NCI-H1436 treated with DMSO at 0.1 percent for 48 hours (cell line): Measurements from ENCODE around the gene BUB1.
"Not testable (repeated sequence)": the region's sequence is repeated elsewhere in the genome, so short reads cannot be mapped to it uniquely, and the experiment has no call there.

ENCODE experiments used
- DNase-seq: peaks from one replicate; lab custom pipeline; 2025; lab: John Stamatoyannopoulos, UW

The BUB1 gene

GRCh38 chr2:110655701-110656100 is 22.2 kb downstream of the BUB1 start:
- DNase-seq: no peak

GRCh38 chr2:110653861-110654260 is 24.0 kb downstream of the BUB1 start:
- no peak for DNase-seq

GRCh38 chr2:110650346-110650745 is 27.5 kb downstream of the BUB1 start:
- DNase-seq: no peak

GRCh38 chr2:110647777-110648176 is 30.1 kb downstream of the BUB1 start:
- no peak for DNase-seq

GRCh38 chr2:110645616-110646015 is 32.2 kb downstream of the BUB1 start:
- DNase-seq: no peak

GRCh38 chr2:110644357-110644756 is 33.5 kb downstream of the BUB1 start:
- DNase-seq: no peak

GRCh38 chr2:110642360-110642759 is 35.5 kb downstream of the BUB1 start:
- no peak for DNase-seq

GRCh38 chr2:110639972-110640371 is 37.9 kb downstream of the BUB1 start:
- no peak for DNase-seq

GRCh38 chr2:110638952-110639695 is 38.7 kb downstream of the BUB1 start:
- DNase-seq: no peak

GRCh38 chr2:110638004-110638403 is 39.9 kb downstream of the BUB1 start:
- DNase-seq: no peak

- DNase-seq: no peak
These were observed 40.8 kb downstream of the BUB1 start for GRCh38 chr2:110637093-110637492.

- not testable (repeated sequence) for DNase-seq
These were observed 41.8 kb downstream of the BUB1 start for GRCh38 chr2:110635949-110636628.

GRCh38 chr2:110627348-110627747 is 50.5 kb downstream of the BUB1 start:
- DNase-seq: not testable (repeated sequence)

GRCh38 chr2:110619326-110619939 is 58.4 kb downstream of the BUB1 start:
- DNase-seq: not testable (repeated sequence)

GRCh38 chr2:110613927-110614326 is 63.9 kb downstream of the BUB1 start:
- DNase-seq: not testable (repeated sequence)

- DNase-seq: not testable (repeated sequence)
These were observed 67.1 kb downstream of the BUB1 start for GRCh38 chr2:110610613-110611250.

- not testable (repeated sequence) for DNase-seq
These were observed 67.8 kb downstream of the BUB1 start for GRCh38 chr2:110609843-110610612.

GRCh38 chr2:110608788-110609502 is 68.9 kb downstream of the BUB1 start:
- not testable (repeated sequence) for DNase-seq

- not testable (repeated sequence) for DNase-seq
These were observed 72.8 kb downstream of the BUB1 start for GRCh38 chr2:110605057-110605456.

- DNase-seq: not testable (repeated sequence)
These were observed 73.8 kb downstream of the BUB1 start for GRCh38 chr2:110603917-110604591.
